NCI-H82 (cell line): ENCODE measurements around the gene SRGAP2.
"Not testable (repeated sequence)": the region's sequence is repeated elsewhere in the genome, so short reads cannot be mapped to it uniquely, and the experiment has no call there.

Source experiments
- DNase-seq: peaks from one replicate; lab custom pipeline; 2025; lab: John Stamatoyannopoulos, UW

SRGAP2 gene

DNA sequence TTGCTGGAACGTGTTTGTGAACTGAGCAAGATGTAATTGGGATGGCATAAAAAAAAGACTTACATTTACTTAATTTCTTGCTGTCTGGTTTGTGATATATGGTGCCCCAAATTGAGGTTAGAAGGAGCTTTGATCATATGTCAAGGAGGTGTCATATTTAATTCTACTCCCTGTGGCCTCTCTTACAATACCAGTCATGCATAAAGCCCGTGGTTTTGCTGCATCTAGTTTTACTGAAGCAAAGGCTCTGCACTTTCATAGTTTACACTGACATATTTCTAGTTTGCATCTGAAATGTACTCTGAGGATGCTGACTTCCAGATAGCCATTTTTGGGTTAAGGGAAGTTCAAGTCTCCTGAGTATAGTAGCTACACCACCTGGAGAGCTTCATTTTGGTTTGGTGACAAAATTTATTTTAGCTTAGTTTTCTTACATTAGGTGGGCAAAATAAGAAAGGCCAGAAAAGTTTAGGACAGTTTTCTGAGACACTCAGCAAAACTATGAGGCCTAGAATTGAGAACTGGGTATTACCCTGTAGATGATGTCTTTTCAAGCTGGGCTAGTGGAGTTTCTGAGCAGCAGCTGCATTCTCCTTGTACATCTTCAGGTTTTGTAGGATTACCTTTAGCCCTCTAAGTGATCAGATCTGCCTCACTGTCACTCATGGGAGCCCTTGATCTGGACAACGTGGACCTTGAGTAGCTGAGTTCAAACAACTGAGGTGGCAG is 47.8 kb downstream of the SRGAP2 start:
- DNase-seq = not testable (repeated sequence)

DNA sequence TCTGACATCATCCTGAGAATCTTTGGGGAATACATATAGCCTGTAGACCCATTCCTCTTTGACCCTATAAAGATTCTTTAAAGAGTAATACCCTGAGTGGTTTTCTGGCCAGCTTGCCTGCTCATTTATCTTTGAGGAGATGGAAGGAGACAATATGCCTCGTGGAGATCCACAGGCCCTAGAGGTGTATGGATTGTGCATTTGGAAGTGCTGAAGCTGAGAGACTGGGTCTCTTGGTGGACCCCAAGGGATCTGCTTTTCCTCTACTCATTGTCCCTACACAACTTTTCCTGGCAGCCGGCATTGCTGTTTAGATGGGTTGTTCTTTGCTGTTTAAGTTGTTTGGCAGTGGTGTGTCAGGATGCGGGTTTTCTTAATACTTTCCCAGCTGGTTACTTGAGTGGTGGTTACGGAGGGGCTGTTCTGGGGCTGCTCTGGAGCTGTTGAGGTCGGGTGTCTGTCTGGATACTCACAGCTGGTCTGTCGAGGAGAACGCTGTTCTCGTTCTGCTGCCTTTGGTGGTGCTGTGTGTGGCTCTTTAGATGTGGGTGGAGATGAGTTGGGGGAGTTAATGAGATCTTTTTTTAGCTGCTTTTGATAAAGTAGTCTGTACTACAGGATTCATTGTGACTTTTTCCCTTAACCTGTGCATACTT is 49.5 kb downstream of the SRGAP2 start:
- DNase-seq = not testable (repeated sequence)
